Osteocyte (in vitro differentiated cells): ENCODE data around the gene PCED1B. TPM values are rescaled to one million over a fixed set of nuclear protein-coding genes. Genes with fewer than 3 reads are reported as not detected.

Experiments
- DNase-seq: peaks from one replicate; pipeline ENCODE4 v3.0.0; 2021; ENCODE audit warnings: mixed read lengths; ENCODE audit not compliant: unreplicated experiment; ENCODE audit errors: extremely low spot score
- H3K27ac Mint-ChIP-seq: one replicate; pipeline ENCODE4 v1.8.0; 2021; ENCODE audit warnings: mild to moderate bottlenecking, mixed read lengths; ENCODE audit not compliant: unreplicated experiment
- H3K27me3 Mint-ChIP-seq: one replicate; pipeline ENCODE4 v1.8.0; 2021; ENCODE audit warnings: mixed read lengths; ENCODE audit not compliant: unreplicated experiment
- H3K36me3 Mint-ChIP-seq: one replicate; pipeline ENCODE4 v1.8.0; 2021; ENCODE audit warnings: mixed read lengths; ENCODE audit not compliant: unreplicated experiment
- H3K4me1 Mint-ChIP-seq: one replicate; pipeline ENCODE4 v1.8.0; 2021; ENCODE audit warnings: mixed read lengths; ENCODE audit not compliant: unreplicated experiment
- H3K4me3 Mint-ChIP-seq: one replicate; pipeline ENCODE4 v1.8.0; 2021; ENCODE audit warnings: mild to moderate bottlenecking, moderate library complexity, mixed read lengths; ENCODE audit not compliant: unreplicated experiment
- H3K9me3 Mint-ChIP-seq: one replicate; pipeline ENCODE4 v1.8.0; 2021; ENCODE audit warnings: mixed read lengths; ENCODE audit not compliant: unreplicated experiment
- total RNA-seq: library from RNA; stranded (reverse); gene quantifications from 2 replicates; pipeline ENCODE4 v1.2.1, GENCODE V29; 2021
- TF ChIP-seq, protein P1 (sequence below): fragments of 200-600 bp; sonication (generic); IDR thresholded peaks from 2 replicates; pipeline ENCODE4 v1.5.0; 2021; ENCODE audit warnings: antibody characterized with exemption, mild to moderate bottlenecking, moderate library complexity

Gene PCED1B
- total RNA-seq, 1 donor from 2014 or later = 1.6 TPM

DNA sequence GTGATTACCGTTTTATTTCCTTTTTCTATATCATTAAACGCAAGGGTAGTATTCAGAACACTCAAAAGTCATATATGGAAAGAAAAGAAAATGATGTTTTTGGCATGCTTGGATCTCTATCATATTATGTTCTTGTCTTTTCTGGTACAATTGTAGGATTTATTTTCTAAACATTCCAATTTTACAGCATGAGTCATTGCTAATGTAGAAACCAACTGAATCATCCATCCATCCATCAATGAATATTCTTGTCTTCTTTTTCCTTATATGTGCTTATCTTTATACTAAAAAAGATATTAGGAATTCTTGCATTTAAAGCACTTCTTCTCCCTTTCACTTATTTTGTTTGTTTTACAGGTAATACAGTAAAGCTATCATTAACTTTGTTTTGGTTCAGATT lies 20.7 kb downstream of the PCED1B start:
- H3K27me3 Mint-ChIP-seq = no peaks in the 10 kb centered on the region
- H3K4me3 Mint-ChIP-seq = no peak overlapping the region
- H3K4me1 Mint-ChIP-seq = peaks cover 38% of the 10 kb centered on the region
- TF ChIP-seq, protein P1, sequence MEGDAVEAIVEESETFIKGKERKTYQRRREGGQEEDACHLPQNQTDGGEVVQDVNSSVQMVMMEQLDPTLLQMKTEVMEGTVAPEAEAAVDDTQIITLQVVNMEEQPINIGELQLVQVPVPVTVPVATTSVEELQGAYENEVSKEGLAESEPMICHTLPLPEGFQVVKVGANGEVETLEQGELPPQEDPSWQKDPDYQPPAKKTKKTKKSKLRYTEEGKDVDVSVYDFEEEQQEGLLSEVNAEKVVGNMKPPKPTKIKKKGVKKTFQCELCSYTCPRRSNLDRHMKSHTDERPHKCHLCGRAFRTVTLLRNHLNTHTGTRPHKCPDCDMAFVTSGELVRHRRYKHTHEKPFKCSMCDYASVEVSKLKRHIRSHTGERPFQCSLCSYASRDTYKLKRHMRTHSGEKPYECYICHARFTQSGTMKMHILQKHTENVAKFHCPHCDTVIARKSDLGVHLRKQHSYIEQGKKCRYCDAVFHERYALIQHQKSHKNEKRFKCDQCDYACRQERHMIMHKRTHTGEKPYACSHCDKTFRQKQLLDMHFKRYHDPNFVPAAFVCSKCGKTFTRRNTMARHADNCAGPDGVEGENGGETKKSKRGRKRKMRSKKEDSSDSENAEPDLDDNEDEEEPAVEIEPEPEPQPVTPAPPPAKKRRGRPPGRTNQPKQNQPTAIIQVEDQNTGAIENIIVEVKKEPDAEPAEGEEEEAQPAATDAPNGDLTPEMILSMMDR = no peak
- H3K27ac Mint-ChIP-seq = no peak overlapping the region
- no peak for DNase-seq
- no peaks in the 10 kb centered on the region for H3K36me3 Mint-ChIP-seq
- H3K9me3 Mint-ChIP-seq = no peaks in the 10 kb centered on the region

DNA sequence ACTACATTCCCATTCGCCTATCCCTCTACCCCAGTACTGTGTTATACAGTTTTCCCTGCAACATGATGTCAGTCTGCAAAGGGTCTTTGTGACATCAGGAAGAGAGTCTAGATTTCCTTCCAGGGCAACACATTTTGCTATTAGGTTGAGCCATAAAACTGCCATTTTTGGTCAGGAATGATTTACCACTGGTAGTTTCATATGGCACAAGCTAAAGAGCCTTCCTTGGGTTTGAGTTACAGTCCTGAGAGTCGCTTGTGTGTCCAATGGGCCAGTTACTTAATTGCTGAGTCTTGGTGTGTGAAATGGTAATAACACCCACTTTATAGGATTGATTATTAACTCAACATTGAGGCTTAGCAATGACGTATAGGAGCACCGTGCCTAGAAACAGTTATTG lies 23.0 kb downstream of the PCED1B start:
- peaks cover 18% of the 10 kb centered on the region for H3K4me1 Mint-ChIP-seq
- no peaks in the 10 kb centered on the region for H3K9me3 Mint-ChIP-seq
- TF ChIP-seq, protein P1 = no peak
- H3K27me3 Mint-ChIP-seq = no peaks in the 10 kb centered on the region
- no peak overlapping the region for H3K27ac Mint-ChIP-seq
- H3K36me3 Mint-ChIP-seq = peaks cover 2% of the 10 kb centered on the region
- no peak for DNase-seq
- no peak overlapping the region for H3K4me3 Mint-ChIP-seq

DNA sequence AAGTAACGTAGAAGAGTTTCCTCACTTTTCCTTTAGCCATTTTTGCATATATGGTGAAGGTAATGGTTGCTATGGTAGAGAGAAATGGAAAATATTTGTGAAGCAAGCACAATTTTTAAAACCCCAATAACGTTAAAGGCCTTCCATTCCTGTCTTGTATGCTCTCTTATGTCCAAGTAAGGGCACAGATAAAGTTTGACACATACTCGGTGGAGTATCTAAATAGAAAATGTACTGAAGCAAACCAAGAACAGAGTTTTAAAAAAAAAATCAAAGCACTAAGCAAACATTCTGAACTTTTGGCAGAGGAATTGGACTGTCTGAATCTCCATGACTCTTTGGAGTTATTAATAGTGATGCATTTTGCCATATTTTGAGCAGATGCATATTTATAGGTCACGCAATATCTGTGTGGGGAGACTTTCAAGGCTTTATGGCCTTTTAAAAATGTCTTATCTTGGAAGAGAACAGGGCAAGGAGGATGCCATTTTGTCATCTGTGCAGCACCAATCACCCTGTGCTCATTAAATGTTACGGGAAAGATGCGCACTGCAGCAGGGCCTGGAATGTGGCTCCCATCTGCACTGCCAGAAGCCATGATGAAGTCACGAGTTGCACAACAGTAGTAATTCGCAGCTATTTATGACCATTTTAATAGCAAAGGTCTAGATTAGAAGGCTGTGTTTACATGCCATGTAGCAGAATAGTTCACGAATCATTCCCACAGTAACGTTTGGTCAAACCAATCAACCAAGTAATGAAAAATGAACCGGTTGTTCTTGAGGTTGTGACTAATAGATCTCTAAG lies 23.6 kb downstream of the PCED1B start:
- Mint-ChIP-seq H3K4me3 (no peak overlapping the region), H3K9me3 (no peaks in the 10 kb centered on the region), H3K27ac (no peak overlapping the region), H3K4me1 (peaks cover 13% of the 10 kb centered on the region), H3K36me3 (peaks cover 2% of the 10 kb centered on the region), H3K27me3 (no peaks in the 10 kb centered on the region)
- TF ChIP-seq, protein P1 = no peak
- DNase-seq = no peak

DNA sequence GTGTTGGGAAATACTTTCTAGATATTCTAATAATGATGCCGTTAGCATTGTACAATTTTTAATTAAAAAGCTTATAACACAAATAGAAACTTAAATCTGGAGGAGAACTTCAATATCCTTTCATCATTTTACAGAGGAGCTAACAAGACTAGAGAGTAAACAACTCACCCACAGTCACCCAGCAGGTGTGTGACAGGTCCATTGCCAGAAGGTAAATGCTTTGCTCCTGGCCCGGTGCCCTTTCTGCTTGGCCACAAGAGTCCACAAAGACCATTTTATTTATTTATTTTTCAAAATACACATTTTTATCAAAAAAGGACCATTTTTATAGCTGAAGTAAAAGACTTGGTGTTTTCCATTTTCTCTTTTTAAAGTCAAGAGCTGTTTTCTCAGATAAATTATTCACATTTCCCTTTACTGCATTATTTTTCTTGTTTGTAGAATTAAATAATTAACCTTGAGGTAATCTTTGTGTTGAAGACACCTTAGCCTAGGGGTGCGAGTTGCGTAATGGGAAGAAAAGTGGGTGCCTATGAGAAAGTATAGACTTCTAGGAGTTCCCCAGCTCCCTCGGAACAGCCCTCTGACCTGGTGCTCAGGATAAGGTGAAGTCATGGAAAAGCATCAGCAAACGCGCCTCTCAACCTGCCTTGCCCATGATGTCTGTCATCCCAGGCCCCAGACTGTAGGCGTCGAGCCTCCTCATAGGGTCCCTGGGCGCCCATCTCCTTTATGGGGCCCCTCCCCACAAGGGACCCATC lies 26.7 kb downstream of the PCED1B start:
- Mint-ChIP-seq H3K36me3 (peaks cover 5% of the 10 kb centered on the region), H3K27me3 (no peaks in the 10 kb centered on the region), H3K9me3 (no peaks in the 10 kb centered on the region), H3K27ac (no peak overlapping the region), H3K4me1 (peaks cover 3% of the 10 kb centered on the region), H3K4me3 (no peak overlapping the region)
- TF ChIP-seq, protein P1 = no peak
- no peak for DNase-seq

DNA sequence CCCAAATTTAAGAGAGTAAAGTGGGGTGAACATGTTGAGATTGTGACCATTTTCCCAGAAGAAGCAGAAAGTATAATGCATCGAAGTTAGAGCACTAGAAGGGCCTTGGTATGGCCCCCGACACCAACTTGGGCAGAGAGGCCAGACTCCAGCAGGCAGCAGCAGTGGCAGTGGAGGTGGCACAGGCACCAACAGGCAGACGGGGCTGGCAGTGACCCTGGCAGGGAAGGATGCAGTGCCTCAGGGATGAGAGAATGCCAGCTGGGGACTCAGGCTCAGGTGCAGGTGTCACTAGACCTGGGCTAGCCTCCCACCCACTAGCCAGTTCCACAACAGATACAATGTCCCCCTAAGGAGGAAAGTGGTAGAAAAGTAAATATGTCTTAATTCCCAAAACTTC lies 28.0 kb downstream of the PCED1B start:
- Mint-ChIP-seq H3K9me3 (no peaks in the 10 kb centered on the region), H3K27me3 (no peaks in the 10 kb centered on the region), H3K27ac (no peak overlapping the region), H3K36me3 (peaks cover 8% of the 10 kb centered on the region), H3K4me1 (peaks cover 3% of the 10 kb centered on the region), H3K4me3 (no peak overlapping the region)
- DNase-seq = no peak
- TF ChIP-seq, protein P1 = no peak
